ENCODE measurements around the gene METTL18.

The METTL18 gene

GRCh38 chr1:169785267-169785666, 9.4 kb downstream of the METTL18 start:
- no peak for DNase-seq (ENCODE audit: low read depth, low spot score)

DNA sequence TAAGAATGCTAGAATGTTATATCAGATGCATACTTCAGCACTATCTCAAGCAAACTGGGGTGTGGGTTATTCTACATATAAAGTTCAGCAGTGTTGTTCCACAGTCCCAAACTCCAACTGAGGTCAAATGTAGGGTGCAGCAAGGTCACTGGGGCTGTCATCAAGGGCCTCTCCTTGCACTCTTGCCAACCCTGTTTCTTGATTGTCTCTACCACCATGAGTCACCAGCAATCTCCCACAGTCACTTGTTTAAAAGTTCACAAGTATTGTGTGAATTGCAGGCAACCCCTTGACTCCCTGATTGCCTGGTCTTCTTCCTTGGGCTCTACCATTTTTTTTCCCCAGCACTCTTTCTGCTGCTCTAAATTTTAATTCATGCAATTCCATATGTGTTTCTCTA, 10.6 kb downstream of the METTL18 start:
- DNase-seq (ENCODE audit: low read depth, low spot score): no peak

DNA sequence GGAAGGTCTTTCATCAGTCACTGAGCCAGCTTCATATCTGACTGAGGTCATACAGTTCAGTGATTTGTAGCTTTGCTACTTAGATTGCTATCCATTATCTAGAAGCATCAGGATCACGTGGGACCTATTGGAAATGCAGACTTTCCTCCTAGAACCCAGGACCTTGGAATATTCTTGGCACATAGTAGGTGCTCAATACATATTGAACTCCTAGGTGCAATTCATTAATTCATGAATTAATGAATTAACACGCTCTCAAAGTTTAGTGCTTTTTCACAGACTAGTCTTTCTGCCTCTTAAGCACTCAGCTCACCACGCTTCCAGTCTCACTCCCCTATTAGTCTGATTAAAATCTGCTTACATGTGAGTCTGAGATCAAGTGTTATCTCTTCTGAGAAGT, 12.1 kb downstream of the METTL18 start:
- no peak for DNase-seq (ENCODE audit: low read depth, low spot score)

DNA sequence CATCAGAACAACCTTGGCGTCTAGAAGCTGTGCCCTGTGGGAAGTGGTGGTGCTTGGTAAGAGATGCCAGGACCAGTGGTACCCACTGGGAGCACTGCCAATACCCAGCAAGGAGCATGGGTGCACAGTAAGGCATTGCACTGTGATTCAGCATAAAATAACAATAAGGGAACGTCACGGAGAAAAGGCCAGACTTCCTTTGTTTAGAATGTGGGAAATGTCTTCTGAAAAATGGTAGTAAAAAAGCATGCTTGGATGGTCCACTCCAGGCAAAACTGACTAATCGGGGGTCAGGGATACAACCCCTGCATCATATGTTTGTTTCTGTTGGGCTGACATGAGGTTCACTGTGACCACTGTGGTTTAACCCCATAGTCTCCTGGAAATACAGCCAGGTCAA, 14.7 kb downstream of the METTL18 start:
- peak; percentile 62 for DNase-seq (ENCODE audit: low read depth, low spot score)

GRCh38 chr1:169779150-169779549, 15.6 kb downstream of the METTL18 start:
- no peak for DNase-seq (ENCODE audit: low read depth, low spot score)

- no peak for DNase-seq (ENCODE audit: low read depth, low spot score)
These were observed 18.3 kb downstream of the METTL18 start for GRCh38 chr1:169776440-169776839.

DNA sequence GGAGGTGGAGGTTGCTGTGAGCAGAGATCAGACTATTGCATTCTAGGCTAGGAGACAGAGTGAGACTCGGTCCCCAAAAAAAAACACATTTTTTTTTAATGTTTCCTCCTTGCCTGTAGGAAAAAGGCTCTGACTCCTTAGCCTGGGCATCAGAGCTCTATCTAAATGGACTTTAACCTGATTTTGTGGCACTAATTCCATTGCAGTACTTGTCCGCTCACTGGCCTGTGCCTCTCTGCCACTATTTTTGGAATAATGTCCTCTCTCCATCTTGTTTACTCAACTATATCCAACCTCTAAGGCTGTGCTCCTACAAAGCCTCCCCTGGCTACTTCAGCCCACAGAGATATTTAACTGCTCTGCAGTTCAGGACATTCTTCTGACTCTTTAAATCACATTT, 26.5 kb downstream of the METTL18 start:
- no peak for DNase-seq (ENCODE audit: low read depth, low spot score)

DNA sequence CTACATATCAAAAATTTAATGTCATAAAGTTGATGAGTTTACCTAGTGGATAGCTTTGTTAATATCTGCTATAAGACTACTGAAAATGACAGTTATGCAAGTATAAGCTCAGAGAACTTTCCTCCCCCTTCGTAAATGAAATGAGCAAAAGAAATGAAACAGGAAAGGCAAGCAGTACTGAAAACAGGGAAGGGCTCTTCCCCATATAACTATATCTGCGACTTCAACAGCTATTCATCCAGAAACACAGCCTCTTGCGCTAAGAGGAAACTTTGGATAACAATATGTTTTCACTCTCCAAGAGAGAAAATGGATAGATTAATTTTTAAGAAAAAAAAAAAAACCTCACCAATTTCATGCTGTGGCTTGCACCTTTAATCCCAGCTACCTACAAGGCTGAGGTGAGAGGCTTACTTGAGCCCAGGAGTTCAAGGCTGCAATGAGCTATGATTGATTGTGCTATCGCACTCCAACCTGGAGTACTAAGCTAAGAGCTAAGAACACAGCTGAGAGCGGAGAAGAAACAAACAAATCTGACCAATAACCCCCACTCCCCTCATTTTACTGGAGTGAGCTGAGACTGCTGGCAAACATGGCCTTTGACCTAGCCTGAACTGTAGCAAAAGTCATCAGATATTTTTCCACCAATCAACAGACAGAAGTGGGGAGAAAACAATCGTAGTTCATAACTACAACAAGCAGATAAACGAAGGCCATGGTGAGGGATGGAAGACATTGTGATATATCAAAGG, 29.0 kb downstream of the METTL18 start:
- no peak for DNase-seq (ENCODE audit: low read depth, low spot score)

- DNase-seq (ENCODE audit: low read depth, low spot score): no peak
These were observed 29.8 kb downstream of the METTL18 start for GRCh38 chr1:169764919-169765318.

GRCh38 chr1:169762699-169763098, 32.0 kb downstream of the METTL18 start:
- no peak for DNase-seq (ENCODE audit: low read depth, low spot score)

- DNase-seq (ENCODE audit: low read depth, low spot score): no peak
These were observed 35.7 kb downstream of the METTL18 start for GRCh38 chr1:169759038-169759437.

GRCh38 chr1:169753549-169753948, 41.2 kb downstream of the METTL18 start:
- DNase-seq (ENCODE audit: low read depth, low spot score): no peak

GRCh38 chr1:169750041-169750440, 44.7 kb downstream of the METTL18 start:
- DNase-seq (ENCODE audit: low read depth, low spot score): no peak

GRCh38 chr1:169746550-169746949, 48.2 kb downstream of the METTL18 start:
- DNase-seq (ENCODE audit: low read depth, low spot score): no peak

DNA sequence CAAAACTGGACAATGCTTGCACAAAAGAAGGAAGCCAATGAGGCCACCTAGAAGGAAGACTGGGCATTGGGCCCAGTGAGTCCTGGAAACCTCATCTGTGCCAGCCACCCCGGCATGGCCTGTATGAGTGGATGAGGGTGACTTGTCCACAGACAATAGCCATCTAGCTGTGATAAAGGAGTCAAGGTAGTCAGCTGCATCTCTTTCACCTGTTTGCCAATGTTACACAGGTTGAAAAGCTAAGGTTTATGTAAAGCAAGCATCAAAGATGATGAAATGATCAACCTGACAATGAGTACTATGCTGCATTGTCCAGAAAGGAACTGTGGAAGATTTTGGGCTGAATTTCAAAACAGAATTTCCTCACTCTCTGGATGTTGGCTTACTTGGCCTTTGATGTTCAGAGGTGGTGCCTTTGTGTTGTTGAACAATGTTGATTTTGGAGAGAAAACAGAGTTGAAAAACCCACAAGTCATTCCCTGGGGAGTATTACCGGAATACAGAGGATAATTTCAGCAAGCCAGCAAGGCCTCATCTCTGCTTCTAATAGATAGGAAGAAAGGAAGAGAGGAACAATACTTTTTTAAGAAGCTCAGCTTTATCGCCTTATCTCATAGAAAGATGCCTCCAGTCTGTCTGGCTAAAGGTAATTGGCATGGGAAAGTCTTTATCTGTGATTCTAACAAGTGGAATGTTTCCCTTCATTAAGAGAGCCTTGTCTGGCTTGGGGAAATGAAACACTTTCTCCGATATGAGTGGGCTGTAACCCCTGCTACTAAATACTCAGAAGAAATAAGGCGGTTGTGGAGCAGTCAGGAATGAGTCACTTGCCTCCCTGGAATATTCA, 49.5 kb downstream of the METTL18 start:
- peak; percentile 79 for DNase-seq (ENCODE audit: low read depth, low spot score)
